ENCODE measurements around the gene ALK.

DNA sequence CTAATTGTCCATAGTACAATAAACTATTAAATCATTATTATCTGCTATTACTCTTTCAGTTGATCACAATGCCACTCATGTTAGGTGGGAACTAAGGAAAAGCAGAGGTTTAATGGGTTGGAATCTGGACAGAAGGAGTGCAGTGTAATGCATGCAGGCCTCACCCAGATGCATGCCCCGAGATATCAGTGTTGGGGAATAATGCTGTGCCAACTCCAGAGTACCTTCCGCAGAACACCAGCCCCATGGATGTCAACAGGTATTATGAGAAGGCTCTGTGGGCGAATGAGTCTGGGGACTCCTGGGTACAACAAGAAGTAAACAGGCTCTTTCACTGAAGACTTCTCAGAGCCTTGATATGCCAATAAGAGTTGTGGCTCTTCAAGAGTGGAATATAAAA is 377.4 kb downstream of the ALK start:
- TF ChIP-seq GATA3 (IDR thresholded peaks at IDR 0.05; ENCODE audit: low read depth, low read length) (no peak), GATA2 (IDR thresholded peaks at IDR 0.05; ENCODE audit: low read depth, low read length) (no peak)
